ENCODE results near the gene ZFYVE1.
"Not testable (repeated sequence)": the region's sequence is repeated elsewhere in the genome, so short reads cannot be mapped to it uniquely, and the experiment has no call there.

DNA sequence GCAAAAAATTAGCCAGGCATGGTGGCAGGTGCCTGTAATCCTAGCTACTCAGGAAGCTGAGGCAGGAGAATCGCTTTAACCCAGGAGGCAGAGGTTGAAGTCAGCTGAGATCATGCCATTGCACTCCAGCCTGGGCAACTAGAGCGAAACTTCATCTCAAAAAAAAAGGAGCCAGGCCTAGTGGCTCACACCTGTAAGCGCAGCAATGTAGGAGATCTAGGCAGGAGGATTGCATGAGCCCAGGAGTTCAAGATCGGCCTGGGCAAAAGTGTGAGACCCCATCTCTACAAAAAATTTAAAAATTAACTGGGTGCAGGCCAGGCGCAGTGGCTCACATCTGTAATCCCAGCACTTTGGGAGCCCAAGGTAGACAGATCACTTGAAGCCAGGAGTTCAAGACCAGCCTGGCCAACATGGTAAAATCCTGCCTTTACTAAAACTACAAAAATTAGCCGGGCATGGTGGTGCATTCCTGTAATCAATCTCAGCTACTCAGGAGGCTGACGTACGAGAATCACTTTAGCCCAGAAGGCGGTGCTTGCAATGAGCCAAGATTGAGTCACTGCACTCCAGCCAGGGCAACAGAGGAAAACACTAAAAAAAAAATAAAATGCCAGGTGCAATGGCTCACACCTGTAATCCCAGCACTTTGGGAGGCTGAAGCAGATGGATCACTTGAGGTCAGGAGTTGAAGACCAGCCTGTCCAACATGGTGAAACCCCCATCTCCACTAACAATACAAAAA lies 10.0 kb upstream of the ZFYVE1 start:
- TF ChIP-seq, protein P1, sequence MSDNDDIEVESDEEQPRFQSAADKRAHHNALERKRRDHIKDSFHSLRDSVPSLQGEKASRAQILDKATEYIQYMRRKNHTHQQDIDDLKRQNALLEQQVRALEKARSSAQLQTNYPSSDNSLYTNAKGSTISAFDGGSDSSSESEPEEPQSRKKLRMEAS (IDR thresholded peaks at IDR 0.05; ENCODE audit: low read depth): not testable (repeated sequence)
- TF ChIP-seq, protein P2, sequence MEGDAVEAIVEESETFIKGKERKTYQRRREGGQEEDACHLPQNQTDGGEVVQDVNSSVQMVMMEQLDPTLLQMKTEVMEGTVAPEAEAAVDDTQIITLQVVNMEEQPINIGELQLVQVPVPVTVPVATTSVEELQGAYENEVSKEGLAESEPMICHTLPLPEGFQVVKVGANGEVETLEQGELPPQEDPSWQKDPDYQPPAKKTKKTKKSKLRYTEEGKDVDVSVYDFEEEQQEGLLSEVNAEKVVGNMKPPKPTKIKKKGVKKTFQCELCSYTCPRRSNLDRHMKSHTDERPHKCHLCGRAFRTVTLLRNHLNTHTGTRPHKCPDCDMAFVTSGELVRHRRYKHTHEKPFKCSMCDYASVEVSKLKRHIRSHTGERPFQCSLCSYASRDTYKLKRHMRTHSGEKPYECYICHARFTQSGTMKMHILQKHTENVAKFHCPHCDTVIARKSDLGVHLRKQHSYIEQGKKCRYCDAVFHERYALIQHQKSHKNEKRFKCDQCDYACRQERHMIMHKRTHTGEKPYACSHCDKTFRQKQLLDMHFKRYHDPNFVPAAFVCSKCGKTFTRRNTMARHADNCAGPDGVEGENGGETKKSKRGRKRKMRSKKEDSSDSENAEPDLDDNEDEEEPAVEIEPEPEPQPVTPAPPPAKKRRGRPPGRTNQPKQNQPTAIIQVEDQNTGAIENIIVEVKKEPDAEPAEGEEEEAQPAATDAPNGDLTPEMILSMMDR (IDR thresholded peaks at IDR 0.05): not testable (repeated sequence)
- TF ChIP-seq NFIC (IDR thresholded peaks at IDR 0.05; ENCODE audit: borderline replicate concordance); POLR2AphosphoS5 (IDR thresholded peaks at IDR 0.05; ENCODE audit: low read depth, low read length); RAD21 (IDR thresholded peaks at IDR 0.05; ENCODE audit: low read length); EP300 (IDR thresholded peaks at IDR 0.05; ENCODE audit: borderline replicate concordance in 1 of 2, low read depth in 1 of 2, low read length in 1 of 2); NRF1 (IDR thresholded peaks at IDR 0.05; ENCODE audit: low read depth, low read length); SMC3 (IDR thresholded peaks at IDR 0.05; ENCODE audit: low read depth, low read length); RCOR1 (IDR thresholded peaks at IDR 0.05; ENCODE audit: low read length); SIN3A (IDR thresholded peaks at IDR 0.05; ENCODE audit: borderline replicate concordance, low read depth, low read length); FOSL2 (IDR thresholded peaks at IDR 0.05; ENCODE audit: borderline replicate concordance, low read depth); GABPA (IDR thresholded peaks at IDR 0.05; ENCODE audit: low read depth): not testable (repeated sequence)
- TF ChIP-seq, protein P3, sequence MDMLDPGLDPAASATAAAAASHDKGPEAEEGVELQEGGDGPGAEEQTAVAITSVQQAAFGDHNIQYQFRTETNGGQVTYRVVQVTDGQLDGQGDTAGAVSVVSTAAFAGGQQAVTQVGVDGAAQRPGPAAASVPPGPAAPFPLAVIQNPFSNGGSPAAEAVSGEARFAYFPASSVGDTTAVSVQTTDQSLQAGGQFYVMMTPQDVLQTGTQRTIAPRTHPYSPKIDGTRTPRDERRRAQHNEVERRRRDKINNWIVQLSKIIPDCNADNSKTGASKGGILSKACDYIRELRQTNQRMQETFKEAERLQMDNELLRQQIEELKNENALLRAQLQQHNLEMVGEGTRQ (IDR thresholded peaks at IDR 0.05; ENCODE audit: borderline replicate concordance, low read depth, low read length): not testable (repeated sequence)

Measured in SK-N-SH (cell line).